Sigmoid colon (tissue), 7 donors: ENCODE results near the gene KIF11. TPM values are rescaled to one million over a fixed set of nuclear protein-coding genes. Genes with fewer than 3 reads are reported as not detected.
"Not testable (repeated sequence)": the region's sequence is repeated elsewhere in the genome, so short reads cannot be mapped to it uniquely, and the experiment has no call there.

Source experiments
- DNase-seq: peaks from one replicate; pipeline ENCODE4 v3.0.0-alpha.2; 2019
- H3K27ac ChIP-seq, 4 donors: fragments of 200-600 bp; sonication (generic); one replicate each; pipeline ENCODE4 v1.5.1; 2016 to 2019; ENCODE audit warnings: mild to moderate bottlenecking in 1 of 4
- H3K27me3 ChIP-seq, 3 donors: fragments of 200-600 bp; sonication (generic); one replicate each; pipeline ENCODE4 v1.5.1; 2019; ENCODE audit warnings: mild to moderate bottlenecking in 1 of 3
- H3K36me3 ChIP-seq, 4 donors: fragments of 200-600 bp; sonication (generic); one replicate each; pipeline ENCODE4 v1.5.1; 2016 to 2019
- H3K4me1 ChIP-seq, 4 donors: fragments of 200-600 bp; sonication (generic); one replicate each; pipeline ENCODE4 v1.5.1; 2017 to 2019
- H3K4me3 ChIP-seq, 4 donors: fragments of 200-600 bp; sonication (generic); one replicate each; pipeline ENCODE4 v1.5.1; 2017 to 2019; ENCODE audit warnings: mild to moderate bottlenecking in 2 of 4, moderate library complexity in 1 of 4
- H3K9me3 ChIP-seq, 4 donors: fragments of 200-600 bp in 3 of 4; sonication (generic) in 3 of 4; one replicate each; pipeline versions ENCODE4 v1.5.1 to v1.6.1; 2013 to 2019
- CTCF ChIP-seq, 4 experiments: fragments of 450-650 bp in 3 of 4; fragments of 200-600 bp in 1 of 4; IDR thresholded peaks; one replicate each; pipeline ENCODE4 v1.5.1; 2016 to 2019; ENCODE audit warnings: antibody characterized with exemption in 4 of 4, mild to moderate bottlenecking in 3 of 4, moderate library complexity in 2 of 4
- EP300 ChIP-seq, 4 donors: sonication (generic); formaldehyde crosslinking; IDR thresholded peaks; one replicate each; pipeline ENCODE4 v1.6.1; 2017; ENCODE audit warnings: antibody characterized with exemption in 4 of 4
- POLR2A ChIP-seq, 2 donors: fragments of 450-650 bp; IDR thresholded peaks; one replicate each; pipeline ENCODE4 v1.6.1; 2016; ENCODE audit warnings: antibody characterized with exemption in 2 of 2, mild to moderate bottlenecking in 2 of 2, moderate library complexity in 2 of 2
- POLR2AphosphoS5 ChIP-seq, 4 donors: sonication (generic); formaldehyde crosslinking; IDR thresholded peaks; one replicate each; pipeline ENCODE4 v1.6.1; 2017; ENCODE audit warnings: antibody characterized with exemption in 4 of 4
- WGBS, 2 donors: extraction: QIAGEN DNeasy Blood & Tissue Kit; methylation state at CpG; one replicate each; pipeline ENCODE4 v1.1.7; 2013; 5-methylcytosine and 5-hydroxymethylcytosine counted together
- intact Hi-C: fragments of 100-400 bp; cut with DNase I; formaldehyde crosslinking; loops from one replicate; pipeline ENCODE4 v1.15.1; 2023
- polyA plus RNA-seq, 3 donors: library from polyadenylated mRNA; stranded (reverse); fragments of 200-250 nt; gene quantifications; one replicate each; pipeline ENCODE4 v1.2.3, GENCODE V29; 2013
- total RNA-seq, 4 donors: library from RNA; depleted of rRNA; stranded (reverse); fragments of >200 nt; gene quantifications; one replicate each; pipeline ENCODE4 v1.1.0, GENCODE V29; 2016
- donor health status: healthy with polysubstance abuse.
- donor health status: Bipolar disorder and iron deficiency.
- donor health status: healthy.

The KIF11 gene
- total and polyA plus RNA-seq, 7 donors, result 0.16 to 10.1 (median 0.95) TPM

- DNase-seq, result no peak
- WGBS, 2 donors, result 85 to 95% methylated on average over 5 of the region's 5 CpGs
- H3K4me1 ChIP-seq, result no peaks in the 10 kb centered on the region
- TF ChIP-seq EP300 (IDR thresholded peaks at IDR 0.05) (no peak), POLR2A (IDR thresholded peaks at IDR 0.05) (no peak)
- H3K36me3 ChIP-seq, result peaks cover 0 to 42% (median 3%) of the 10 kb centered on the region in 4 donors
- H3K4me3 ChIP-seq, result no peak overlapping the region
- no peaks in the 10 kb centered on the region for H3K27me3 ChIP-seq
- H3K9me3 ChIP-seq, result peaks cover 0 to 5% (median 0%) of the 10 kb centered on the region in 4 donors
- no peak overlapping the region for H3K27ac ChIP-seq
- intact Hi-C loops, result no loop called here
These were observed 40.6 kb upstream of the KIF11 start for GRCh38 chr10:92552310-92552709.

DNA sequence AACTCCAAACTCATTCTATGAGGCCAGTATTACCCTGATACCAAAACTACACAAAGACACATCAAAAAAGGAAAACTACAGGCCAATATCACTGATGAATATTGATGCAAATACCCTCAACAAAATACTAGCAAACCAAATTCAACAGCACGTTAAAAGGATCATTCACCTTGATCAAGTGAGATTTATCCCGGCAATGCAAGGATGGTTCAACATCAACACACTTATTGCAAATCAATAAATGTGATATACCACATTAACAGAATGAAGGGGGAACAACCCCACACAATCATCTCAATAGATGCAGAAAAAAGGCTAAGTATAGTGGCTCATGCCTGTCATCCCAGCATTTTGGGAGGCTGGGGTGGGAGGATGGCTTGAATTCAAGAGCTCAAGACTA, 39.0 kb upstream of the KIF11 start:
- Histone ChIP-seq H3K27ac (no peak overlapping the region), H3K4me1 (no peaks in the 10 kb centered on the region), H3K4me3 (no peak overlapping the region), H3K27me3 (no peaks in the 10 kb centered on the region), H3K36me3 (peaks cover 0 to 52% (median 6%) of the 10 kb centered on the region in 4 donors), H3K9me3 (peaks cover 0 to 5% (median 0%) of the 10 kb centered on the region in 4 donors)
- WGBS, 2 donors, result 97 to 99% methylated on average over 2 of the region's 2 CpGs
- no peak for DNase-seq
- TF ChIP-seq EP300 (IDR thresholded peaks at IDR 0.05) (no peak), POLR2AphosphoS5 (IDR thresholded peaks at IDR 0.05) (no peak), CTCF (IDR thresholded peaks at IDR 0.05) (no peak), POLR2A (IDR thresholded peaks at IDR 0.05) (no peak)
- intact Hi-C loops, result no loop called here

DNA sequence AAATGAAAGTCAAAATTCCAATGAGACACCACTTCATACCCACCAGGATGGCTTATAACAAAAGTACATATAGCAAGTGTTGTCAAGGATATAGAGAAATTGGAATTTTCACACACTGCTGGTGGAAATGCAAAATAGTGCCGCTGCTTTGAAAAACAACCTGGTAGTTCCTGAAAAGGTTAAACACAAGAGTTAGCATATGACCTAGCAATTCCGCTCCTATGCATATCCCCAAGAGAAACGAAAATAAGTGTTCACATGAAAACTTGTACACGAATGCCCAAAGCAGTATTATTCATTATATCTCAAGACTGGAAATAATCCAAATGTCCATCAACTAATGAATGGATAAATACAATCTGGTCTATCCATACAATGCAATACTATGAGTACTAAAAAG, 33.9 kb upstream of the KIF11 start:
- Histone ChIP-seq H3K9me3 (peaks cover 0 to 3% (median 0%) of the 10 kb centered on the region in 4 donors), H3K4me3 (no peak overlapping the region), H3K36me3 (peaks cover 0 to 53% (median 10%) of the 10 kb centered on the region in 4 donors), H3K27ac (no peak overlapping the region), H3K27me3 (no peaks in the 10 kb centered on the region), H3K4me1 (no peaks in the 10 kb centered on the region)
- WGBS, 2 donors, result 97 to 98% methylated on average over 4 of the region's 4 CpGs
- no peak for TF ChIP-seq CTCF (IDR thresholded peaks at IDR 0.05)
- no peak for TF ChIP-seq POLR2AphosphoS5 (IDR thresholded peaks at IDR 0.05)
- no peak for TF ChIP-seq POLR2A (IDR thresholded peaks at IDR 0.05)
- TF ChIP-seq EP300 (IDR thresholded peaks at IDR 0.05), result no peak
- DNase-seq, result no peak
- intact Hi-C loops, result no loop called here

DNA sequence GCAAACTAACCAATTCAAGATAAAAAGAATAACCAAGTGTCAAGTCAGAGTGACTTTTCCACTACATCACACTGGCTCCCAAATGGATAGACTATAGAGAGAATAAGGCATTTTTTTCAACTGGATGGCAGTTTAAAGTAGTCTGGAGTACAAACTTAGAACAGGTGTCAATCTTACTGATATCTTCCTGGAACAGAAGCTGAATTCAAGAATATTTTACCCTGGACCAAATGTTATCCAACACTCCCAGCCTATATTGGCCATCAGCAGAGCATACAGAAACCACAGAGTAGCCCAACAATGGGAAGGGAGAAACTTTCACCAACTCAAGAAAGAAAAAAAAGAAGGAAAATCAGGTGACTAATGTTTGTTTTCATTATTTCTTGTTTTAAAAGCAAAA, 30.5 kb upstream of the KIF11 start:
- no peaks in the 10 kb centered on the region for H3K27me3 ChIP-seq
- DNase-seq, result no peak
- peaks cover 0 to 30% (median 7%) of the 10 kb centered on the region in 4 donors for H3K36me3 ChIP-seq
- intact Hi-C loops, result no loop called here
- no peak overlapping the region for H3K4me3 ChIP-seq
- H3K27ac ChIP-seq, result no peak overlapping the region
- H3K4me1 ChIP-seq, result no peaks in the 10 kb centered on the region
- no peak for TF ChIP-seq POLR2AphosphoS5 (IDR thresholded peaks at IDR 0.05)
- H3K9me3 ChIP-seq, result no peaks in the 10 kb centered on the region

DNA sequence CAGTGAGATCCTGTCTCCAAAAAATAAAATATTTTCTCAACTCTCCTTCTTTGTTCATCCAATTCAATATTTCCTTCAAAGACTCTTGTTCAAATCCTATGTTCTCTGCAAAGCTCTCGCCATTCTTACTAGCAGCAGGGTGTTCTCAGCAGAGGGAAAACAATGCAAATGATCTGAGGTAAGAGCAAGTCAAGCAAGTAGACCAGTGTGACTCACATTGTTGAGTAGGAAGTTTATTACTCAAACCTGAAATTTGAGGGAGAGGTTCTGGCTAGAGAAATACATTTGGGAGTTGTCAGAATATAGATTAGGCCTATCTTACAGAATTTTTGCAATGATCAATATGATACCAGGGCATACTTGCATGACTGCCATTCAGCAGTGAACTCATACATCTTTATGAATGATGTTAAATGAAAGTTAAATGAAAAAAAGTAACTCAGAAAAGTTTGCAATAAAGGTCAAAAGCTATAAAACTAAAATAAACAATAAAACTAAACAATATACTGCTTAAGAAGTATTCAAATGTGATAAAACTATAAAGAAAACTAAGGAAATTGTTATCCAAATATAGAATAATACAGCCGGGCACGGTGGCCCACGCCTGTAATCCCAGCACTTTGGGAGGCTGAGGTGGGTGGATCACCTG, 24.9 kb upstream of the KIF11 start:
- Histone ChIP-seq H3K9me3 (no peaks in the 10 kb centered on the region), H3K27ac (no peak overlapping the region), H3K4me1 (peaks cover 0 to 36% (median 15%) of the 10 kb centered on the region in 4 donors), H3K36me3 (peaks cover 0 to 5% (median 2%) of the 10 kb centered on the region in 4 donors), H3K27me3 (no peaks in the 10 kb centered on the region), H3K4me3 (no peak overlapping the region)
- WGBS, 2 donors, result 19 to 62% methylated on average over 4 of the region's 4 CpGs
- intact Hi-C loops, result no loop called here
- DNase-seq, result no peak
- TF ChIP-seq EP300 (IDR thresholded peaks at IDR 0.05) (no peak), CTCF (IDR thresholded peaks at IDR 0.05) (no peak), POLR2A (IDR thresholded peaks at IDR 0.05) (no peak), POLR2AphosphoS5 (IDR thresholded peaks at IDR 0.05) (no peak)

GRCh38 chr10:92569071-92569470, 23.9 kb upstream of the KIF11 start:
- Histone ChIP-seq H3K27ac (no peak overlapping the region), H3K27me3 (no peaks in the 10 kb centered on the region), H3K4me3 (no peak overlapping the region), H3K4me1 (peaks cover 2 to 36% (median 15%) of the 10 kb centered on the region in 4 donors), H3K9me3 (no peaks in the 10 kb centered on the region), H3K36me3 (peaks cover 0 to 5% (median 2%) of the 10 kb centered on the region in 4 donors)
- no peak for DNase-seq
- TF ChIP-seq CTCF (IDR thresholded peaks at IDR 0.05) (no peak), EP300 (IDR thresholded peaks at IDR 0.05) (no peak), POLR2A (IDR thresholded peaks at IDR 0.05) (no peak), POLR2AphosphoS5 (IDR thresholded peaks at IDR 0.05) (no peak)
- 88 to 89% methylated on average over 2 of the region's 2 CpGs for WGBS, 2 donors
- intact Hi-C loops, result no loop called here

GRCh38 chr10:92569663-92570062, 23.3 kb upstream of the KIF11 start:
- H3K27me3 ChIP-seq, H3K27ac ChIP-seq, H3K36me3 ChIP-seq, DNase-seq, H3K4me3 ChIP-seq, H3K9me3 ChIP-seq, intact Hi-C loops: not testable (repeated sequence)
- 96 to 97% methylated on average over 5 of the region's 5 CpGs for WGBS, 2 donors
- peaks cover 2 to 38% (median 18%) of the 10 kb centered on the region in 4 donors for H3K4me1 ChIP-seq
